Breast epithelium (tissue), 3 donors: ENCODE measurements around the gene RP2.

Experiments
- POLR2A ChIP-seq: fragments of 450-650 bp; IDR thresholded peaks from one replicate; pipeline ENCODE4 v1.6.1; 2016; ENCODE audit warnings: antibody characterized with exemption, mild to moderate bottlenecking, moderate library complexity
- POLR2AphosphoS5 ChIP-seq, 3 donors: sonication (generic); formaldehyde crosslinking; IDR thresholded peaks; one replicate each; pipeline ENCODE4 v1.6.1; 2017; ENCODE audit warnings: antibody characterized with exemption in 3 of 3
- TF ChIP-seq, protein P1 (sequence below), 3 donors: fragments of 450-650 bp; IDR thresholded peaks; one replicate each; pipeline ENCODE4 v1.5.1; 2016 to 2017; ENCODE audit warnings: antibody characterized with exemption in 3 of 3, mild to moderate bottlenecking in 3 of 3, moderate library complexity in 3 of 3

DNA sequence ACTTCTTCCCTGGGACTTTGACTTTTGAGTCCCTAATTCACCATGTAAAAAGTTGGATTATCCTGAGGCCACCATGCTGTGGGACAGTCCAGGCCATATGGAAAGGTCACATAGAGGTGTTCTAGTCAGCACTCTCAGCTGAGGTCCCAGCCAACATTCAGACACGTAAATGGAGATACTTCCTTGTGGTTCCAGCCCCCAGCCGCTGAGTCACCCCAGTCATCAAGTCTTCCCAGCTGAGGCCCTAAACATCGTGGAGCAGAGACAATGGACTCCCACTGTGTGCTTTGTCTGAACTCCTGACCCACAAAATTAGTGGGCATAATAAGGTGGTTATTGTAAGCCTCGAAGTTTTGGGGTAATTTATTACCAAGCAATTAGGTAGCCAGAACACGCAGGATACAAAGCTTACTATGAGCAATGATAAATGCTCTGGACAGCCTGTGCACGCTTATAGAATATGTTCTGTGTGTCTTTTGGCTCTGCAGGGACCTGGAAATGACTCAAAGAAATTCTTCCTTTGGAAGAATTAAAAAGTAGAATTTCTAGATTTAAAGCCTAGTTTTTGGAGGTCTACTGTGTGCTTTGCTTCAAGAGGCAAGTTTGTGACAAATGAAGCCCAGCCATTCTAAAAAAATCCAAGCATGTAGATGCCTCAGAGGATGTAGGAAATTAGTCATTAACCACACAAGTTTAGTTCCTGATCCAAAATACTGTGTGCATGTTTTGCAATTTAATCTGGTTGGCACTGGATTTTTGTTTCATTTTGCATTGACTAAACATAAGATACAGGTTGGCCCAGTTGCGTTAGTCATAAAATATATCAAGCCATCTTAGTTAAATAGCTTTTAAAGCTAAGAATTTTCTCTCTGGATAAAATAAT, 44.7 kb upstream of the RP2 start:
- TF ChIP-seq, protein P1, sequence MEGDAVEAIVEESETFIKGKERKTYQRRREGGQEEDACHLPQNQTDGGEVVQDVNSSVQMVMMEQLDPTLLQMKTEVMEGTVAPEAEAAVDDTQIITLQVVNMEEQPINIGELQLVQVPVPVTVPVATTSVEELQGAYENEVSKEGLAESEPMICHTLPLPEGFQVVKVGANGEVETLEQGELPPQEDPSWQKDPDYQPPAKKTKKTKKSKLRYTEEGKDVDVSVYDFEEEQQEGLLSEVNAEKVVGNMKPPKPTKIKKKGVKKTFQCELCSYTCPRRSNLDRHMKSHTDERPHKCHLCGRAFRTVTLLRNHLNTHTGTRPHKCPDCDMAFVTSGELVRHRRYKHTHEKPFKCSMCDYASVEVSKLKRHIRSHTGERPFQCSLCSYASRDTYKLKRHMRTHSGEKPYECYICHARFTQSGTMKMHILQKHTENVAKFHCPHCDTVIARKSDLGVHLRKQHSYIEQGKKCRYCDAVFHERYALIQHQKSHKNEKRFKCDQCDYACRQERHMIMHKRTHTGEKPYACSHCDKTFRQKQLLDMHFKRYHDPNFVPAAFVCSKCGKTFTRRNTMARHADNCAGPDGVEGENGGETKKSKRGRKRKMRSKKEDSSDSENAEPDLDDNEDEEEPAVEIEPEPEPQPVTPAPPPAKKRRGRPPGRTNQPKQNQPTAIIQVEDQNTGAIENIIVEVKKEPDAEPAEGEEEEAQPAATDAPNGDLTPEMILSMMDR (IDR thresholded peaks at IDR 0.05) = no peak
- TF ChIP-seq POLR2A (no peak), POLR2AphosphoS5 (IDR thresholded peaks at IDR 0.05) (no peak)
